Tibial nerve (tissue), 3 donors: ENCODE measurements around the gene WHAMM.

Experiments
- POLR2A ChIP-seq, 2 donors: fragments of 450-650 bp; IDR thresholded peaks; one replicate each; pipeline ENCODE4 v1.6.1; 2017; ENCODE audit warnings: antibody characterized with exemption in 2 of 2, mild to moderate bottlenecking in 2 of 2, moderate library complexity in 2 of 2
- TF ChIP-seq, protein P1 (sequence below), 5 experiments: fragments of 200-600 bp in 3 of 5; fragments of 450-650 bp in 2 of 5; sonication (generic) in 3 of 5; IDR thresholded peaks; one replicate each; pipeline ENCODE4 v1.5.1; 2016 to 2019; ENCODE audit warnings: antibody characterized with exemption in 5 of 5, mild to moderate bottlenecking in 3 of 5, moderate library complexity in 2 of 5

GRCh38 chr15:82804575-82804949, 4.9 kb upstream of the WHAMM start:
- TF ChIP-seq, protein P1, sequence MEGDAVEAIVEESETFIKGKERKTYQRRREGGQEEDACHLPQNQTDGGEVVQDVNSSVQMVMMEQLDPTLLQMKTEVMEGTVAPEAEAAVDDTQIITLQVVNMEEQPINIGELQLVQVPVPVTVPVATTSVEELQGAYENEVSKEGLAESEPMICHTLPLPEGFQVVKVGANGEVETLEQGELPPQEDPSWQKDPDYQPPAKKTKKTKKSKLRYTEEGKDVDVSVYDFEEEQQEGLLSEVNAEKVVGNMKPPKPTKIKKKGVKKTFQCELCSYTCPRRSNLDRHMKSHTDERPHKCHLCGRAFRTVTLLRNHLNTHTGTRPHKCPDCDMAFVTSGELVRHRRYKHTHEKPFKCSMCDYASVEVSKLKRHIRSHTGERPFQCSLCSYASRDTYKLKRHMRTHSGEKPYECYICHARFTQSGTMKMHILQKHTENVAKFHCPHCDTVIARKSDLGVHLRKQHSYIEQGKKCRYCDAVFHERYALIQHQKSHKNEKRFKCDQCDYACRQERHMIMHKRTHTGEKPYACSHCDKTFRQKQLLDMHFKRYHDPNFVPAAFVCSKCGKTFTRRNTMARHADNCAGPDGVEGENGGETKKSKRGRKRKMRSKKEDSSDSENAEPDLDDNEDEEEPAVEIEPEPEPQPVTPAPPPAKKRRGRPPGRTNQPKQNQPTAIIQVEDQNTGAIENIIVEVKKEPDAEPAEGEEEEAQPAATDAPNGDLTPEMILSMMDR (IDR thresholded peaks at IDR 0.05): no peak
- TF ChIP-seq POLR2A (IDR thresholded peaks at IDR 0.05): no peak
